Right lobe of liver (tissue), 4 donors: Measurements from ENCODE around the gene FEM1C.

Experiments
- POLR2A ChIP-seq: fragments of 450-650 bp; IDR thresholded peaks from one replicate; pipeline ENCODE4 v1.6.1; 2017; ENCODE audit warnings: antibody characterized with exemption, mild to moderate bottlenecking
- TF ChIP-seq, protein P1 (sequence below), 4 donors: fragments of 200-600 bp in 3 of 4; fragments of 450-650 bp in 1 of 4; IDR thresholded peaks; one replicate each; pipeline versions ENCODE4 v1.5.1 to v1.8.0; 2016 to 2022; ENCODE audit warnings: antibody characterized with exemption in 4 of 4, mild to moderate bottlenecking in 2 of 4
- donor health status: DM: no; HTN: no; CAD: no.
- donor health status: DM: no; HTN: no; CAD: no.
- donor health status: DM: no; HTN: yes; CAD: no.

DNA sequence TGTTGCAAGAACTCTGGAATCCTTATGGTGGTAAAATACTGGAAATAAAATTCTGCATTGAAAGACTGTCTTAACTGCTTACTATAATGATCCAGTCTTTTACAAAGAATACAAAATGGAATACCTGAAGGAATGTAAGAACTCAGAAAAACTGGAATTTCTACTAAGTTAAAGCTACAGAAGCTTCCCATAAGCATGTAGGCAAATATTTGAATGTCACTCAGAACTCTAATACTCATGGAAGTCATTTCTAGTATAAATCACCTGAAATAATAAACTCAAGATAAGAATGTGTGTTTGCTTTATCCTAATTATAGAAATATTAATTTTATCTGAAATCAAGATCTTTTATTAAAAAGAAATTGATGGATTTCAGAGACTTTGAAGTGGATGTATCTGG lies 54.8 kb downstream of the FEM1C start:
- TF ChIP-seq, protein P1, sequence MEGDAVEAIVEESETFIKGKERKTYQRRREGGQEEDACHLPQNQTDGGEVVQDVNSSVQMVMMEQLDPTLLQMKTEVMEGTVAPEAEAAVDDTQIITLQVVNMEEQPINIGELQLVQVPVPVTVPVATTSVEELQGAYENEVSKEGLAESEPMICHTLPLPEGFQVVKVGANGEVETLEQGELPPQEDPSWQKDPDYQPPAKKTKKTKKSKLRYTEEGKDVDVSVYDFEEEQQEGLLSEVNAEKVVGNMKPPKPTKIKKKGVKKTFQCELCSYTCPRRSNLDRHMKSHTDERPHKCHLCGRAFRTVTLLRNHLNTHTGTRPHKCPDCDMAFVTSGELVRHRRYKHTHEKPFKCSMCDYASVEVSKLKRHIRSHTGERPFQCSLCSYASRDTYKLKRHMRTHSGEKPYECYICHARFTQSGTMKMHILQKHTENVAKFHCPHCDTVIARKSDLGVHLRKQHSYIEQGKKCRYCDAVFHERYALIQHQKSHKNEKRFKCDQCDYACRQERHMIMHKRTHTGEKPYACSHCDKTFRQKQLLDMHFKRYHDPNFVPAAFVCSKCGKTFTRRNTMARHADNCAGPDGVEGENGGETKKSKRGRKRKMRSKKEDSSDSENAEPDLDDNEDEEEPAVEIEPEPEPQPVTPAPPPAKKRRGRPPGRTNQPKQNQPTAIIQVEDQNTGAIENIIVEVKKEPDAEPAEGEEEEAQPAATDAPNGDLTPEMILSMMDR (IDR thresholded peaks at IDR 0.05) = no peak
- no peak for TF ChIP-seq POLR2A
